ENCODE data around the gene SNX25.

The SNX25 gene

DNA sequence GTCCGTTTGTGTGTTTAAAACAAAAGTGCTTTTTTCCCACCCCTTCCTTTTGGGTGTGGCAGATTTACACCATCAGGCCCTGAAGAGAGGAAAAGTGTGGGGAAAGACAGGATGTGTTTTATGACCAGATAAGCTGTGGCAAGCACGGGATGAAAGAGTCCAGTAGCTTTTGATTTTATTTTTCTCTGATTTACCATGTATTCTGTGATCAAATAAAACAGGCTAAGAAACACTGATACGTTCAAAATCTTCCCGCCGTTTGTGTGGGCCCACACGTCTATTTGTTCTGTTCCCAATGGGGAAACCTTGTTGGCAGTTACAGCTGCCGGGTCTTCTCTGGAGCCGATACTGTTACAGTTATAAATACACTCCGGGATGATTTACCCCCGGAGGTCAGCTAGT lies 175.5 kb downstream of the SNX25 start:
- no peak overlapping the region for H2AFZ ChIP-seq (ENCODE audit: low read length)
- no peaks in the 10 kb centered on the region for H3K27me3 ChIP-seq (ENCODE audit: insufficient read depth, low read length)
- peaks cover 7% of the 10 kb centered on the region; the same call in 1 of the 2 replicates for H3K9me3 ChIP-seq (ENCODE audit: low read length)
- no peak overlapping the region for H3K4me2 ChIP-seq (ENCODE audit: low read length)
- H3K9me2 ChIP-seq (ENCODE audit: low read depth, low read length): no peaks in the 10 kb centered on the region
- no peak overlapping the region for H3K4me3 ChIP-seq (ENCODE audit: low read depth, low read length, poor library complexity, severe bottlenecking)
- no peaks in the 10 kb centered on the region for H3F3A ChIP-seq (ENCODE audit: insufficient read depth, low read length)
- no peak overlapping the region for H3K27ac ChIP-seq (ENCODE audit: low read depth, low read length, poor library complexity, severe bottlenecking)
- TF ChIP-seq, protein P1, sequence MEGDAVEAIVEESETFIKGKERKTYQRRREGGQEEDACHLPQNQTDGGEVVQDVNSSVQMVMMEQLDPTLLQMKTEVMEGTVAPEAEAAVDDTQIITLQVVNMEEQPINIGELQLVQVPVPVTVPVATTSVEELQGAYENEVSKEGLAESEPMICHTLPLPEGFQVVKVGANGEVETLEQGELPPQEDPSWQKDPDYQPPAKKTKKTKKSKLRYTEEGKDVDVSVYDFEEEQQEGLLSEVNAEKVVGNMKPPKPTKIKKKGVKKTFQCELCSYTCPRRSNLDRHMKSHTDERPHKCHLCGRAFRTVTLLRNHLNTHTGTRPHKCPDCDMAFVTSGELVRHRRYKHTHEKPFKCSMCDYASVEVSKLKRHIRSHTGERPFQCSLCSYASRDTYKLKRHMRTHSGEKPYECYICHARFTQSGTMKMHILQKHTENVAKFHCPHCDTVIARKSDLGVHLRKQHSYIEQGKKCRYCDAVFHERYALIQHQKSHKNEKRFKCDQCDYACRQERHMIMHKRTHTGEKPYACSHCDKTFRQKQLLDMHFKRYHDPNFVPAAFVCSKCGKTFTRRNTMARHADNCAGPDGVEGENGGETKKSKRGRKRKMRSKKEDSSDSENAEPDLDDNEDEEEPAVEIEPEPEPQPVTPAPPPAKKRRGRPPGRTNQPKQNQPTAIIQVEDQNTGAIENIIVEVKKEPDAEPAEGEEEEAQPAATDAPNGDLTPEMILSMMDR (IDR thresholded peaks at IDR 0.05; ENCODE audit: low read length): no peak
- no peak for TF ChIP-seq EZH2 (IDR thresholded peaks at IDR 0.05; ENCODE audit: borderline replicate concordance, low read length)
- no peaks in the 10 kb centered on the region for H3K79me2 ChIP-seq (ENCODE audit: insufficient read depth, low read length)
- H3K9ac ChIP-seq (ENCODE audit: low read length): no peak overlapping the region
- H3K4me1 ChIP-seq (ENCODE audit: insufficient read depth, low read length, severe bottlenecking): no peaks in the 10 kb centered on the region
- H3K36me3 ChIP-seq (ENCODE audit: insufficient read depth, low read length): peaks cover 3% of the 10 kb centered on the region; the same call in 1 of the 2 replicates
- H4K20me1 ChIP-seq (ENCODE audit: insufficient read depth, low read length): no peaks in the 10 kb centered on the region

GRCh38 chr4:185387957-185388356 lies 178.6 kb downstream of the SNX25 start:
- TF ChIP-seq EZH2 (IDR thresholded peaks at IDR 0.05; ENCODE audit: borderline replicate concordance, low read length): no peak
- TF ChIP-seq, protein P1 (IDR thresholded peaks at IDR 0.05; ENCODE audit: low read length): no peak

GRCh38 chr4:185390941-185391340 lies 181.5 kb downstream of the SNX25 start:
- no peak overlapping the region for H3K4me2 ChIP-seq (ENCODE audit: low read length)

More at GRCh38 chr4:185387957-185388356, 178.6 kb downstream of the SNX25 start:
- H3F3A ChIP-seq (ENCODE audit: insufficient read depth, low read length): no peaks in the 10 kb centered on the region
- H3K9ac ChIP-seq (ENCODE audit: low read length): no peak overlapping the region
- H2AFZ ChIP-seq (ENCODE audit: low read length): no peak overlapping the region
- no peaks in the 10 kb centered on the region for H3K27me3 ChIP-seq (ENCODE audit: insufficient read depth, low read length)
- peaks cover 6% of the 10 kb centered on the region for H3K4me1 ChIP-seq (ENCODE audit: insufficient read depth, low read length, severe bottlenecking)
- H3K4me2 ChIP-seq (ENCODE audit: low read length): no peak overlapping the region
- no peaks in the 10 kb centered on the region; the same call in 1 of the 2 replicates for H3K36me3 ChIP-seq (ENCODE audit: insufficient read depth, low read length)
- H3K79me2 ChIP-seq (ENCODE audit: insufficient read depth, low read length): no peaks in the 10 kb centered on the region
- H3K9me3 ChIP-seq (ENCODE audit: low read length): no peaks in the 10 kb centered on the region
- no peaks in the 10 kb centered on the region for H4K20me1 ChIP-seq (ENCODE audit: insufficient read depth, low read length)
- H3K9me2 ChIP-seq (ENCODE audit: low read depth, low read length): no peaks in the 10 kb centered on the region
- no peak overlapping the region for H3K27ac ChIP-seq (ENCODE audit: low read depth, low read length, poor library complexity, severe bottlenecking)
- H3K4me3 ChIP-seq (ENCODE audit: low read depth, low read length, poor library complexity, severe bottlenecking): no peak overlapping the region

More at GRCh38 chr4:185390941-185391340, 181.5 kb downstream of the SNX25 start:
- Histone ChIP-seq H3K4me3 (ENCODE audit: low read depth, low read length, poor library complexity, severe bottlenecking) (no peak overlapping the region), H3K9me2 (ENCODE audit: low read depth, low read length) (no peaks in the 10 kb centered on the region), H2AFZ (ENCODE audit: low read length) (no peak overlapping the region), H3K79me2 (ENCODE audit: insufficient read depth, low read length) (no peaks in the 10 kb centered on the region), H4K20me1 (ENCODE audit: insufficient read depth, low read length) (no peaks in the 10 kb centered on the region), H3K36me3 (ENCODE audit: insufficient read depth, low read length) (no peaks in the 10 kb centered on the region), H3K9ac (ENCODE audit: low read length) (no peak overlapping the region), H3K27me3 (ENCODE audit: insufficient read depth, low read length) (no peaks in the 10 kb centered on the region), H3K4me1 (ENCODE audit: insufficient read depth, low read length, severe bottlenecking) (peaks cover 21% of the 10 kb centered on the region), H3K27ac (ENCODE audit: low read depth, low read length, poor library complexity, severe bottlenecking) (no peak overlapping the region), H3F3A (ENCODE audit: insufficient read depth, low read length) (no peaks in the 10 kb centered on the region), H3K9me3 (ENCODE audit: low read length) (no peaks in the 10 kb centered on the region)
- TF ChIP-seq, protein P1 (IDR thresholded peaks at IDR 0.05; ENCODE audit: low read length): no peak
- TF ChIP-seq EZH2 (IDR thresholded peaks at IDR 0.05; ENCODE audit: borderline replicate concordance, low read length): no peak
